NCI-H2227 (cell line): ENCODE data around the gene DNAJC18.
"Not testable (repeated sequence)": the region's sequence is repeated elsewhere in the genome, so short reads cannot be mapped to it uniquely, and the experiment has no call there.

Experiments
- DNase-seq: peaks from one replicate; lab custom pipeline; 2025; ENCODE audit not compliant: unreplicated experiment; lab: John Stamatoyannopoulos, UW

DNAJC18 gene

DNA sequence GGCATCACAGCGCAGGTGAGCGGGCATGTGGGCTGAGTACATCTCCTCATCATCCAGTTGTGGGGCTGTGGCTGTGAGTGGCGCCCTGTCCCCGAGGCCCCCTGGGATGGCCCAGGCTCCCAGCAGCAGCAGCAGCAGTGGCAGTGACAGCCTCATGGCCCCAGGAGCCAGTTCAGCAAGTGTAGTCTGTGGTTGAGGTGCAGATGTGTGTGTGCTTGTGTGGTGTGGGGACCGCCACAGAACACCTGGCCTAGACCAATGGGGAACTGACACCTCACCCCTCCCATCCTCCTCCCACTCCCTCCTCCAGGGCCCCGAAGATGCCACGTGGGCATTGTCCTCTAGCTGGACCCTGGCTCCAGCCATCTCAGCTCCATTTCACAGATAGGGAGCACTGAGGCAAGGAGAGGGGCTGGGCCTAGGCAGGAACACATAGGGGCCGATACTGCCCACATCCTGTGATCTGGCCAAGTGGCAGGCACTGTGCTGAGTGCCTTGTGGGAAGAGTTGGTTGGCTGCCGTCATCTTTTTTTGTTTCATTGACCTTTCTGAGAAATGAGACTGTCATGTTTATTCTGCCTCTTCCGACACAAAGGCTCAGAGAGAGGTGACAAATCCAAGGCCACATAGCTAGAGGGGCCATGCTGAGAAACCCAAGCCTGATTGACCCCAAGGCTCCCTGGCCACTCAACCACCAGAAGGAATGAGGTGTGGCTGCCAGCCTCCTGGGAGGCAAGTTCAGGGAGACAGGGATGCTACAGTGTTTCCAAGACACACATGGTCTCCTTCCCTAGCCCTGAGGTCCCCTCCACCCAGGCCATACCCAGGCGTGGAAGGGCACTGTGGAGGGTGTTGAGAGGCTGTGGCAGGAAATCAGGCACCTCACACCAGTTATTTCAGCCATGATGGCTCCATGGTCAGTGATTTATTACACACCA lies 49.4 kb downstream of the DNAJC18 start, which contains the start of gene MZB1:
Gene MZB1 (minus strand): TSS at position 213 of the 938 bp plus-strand sequence. CDS start 57 bp downstream, at position 156.
- DNase-seq = no peak

DNA sequence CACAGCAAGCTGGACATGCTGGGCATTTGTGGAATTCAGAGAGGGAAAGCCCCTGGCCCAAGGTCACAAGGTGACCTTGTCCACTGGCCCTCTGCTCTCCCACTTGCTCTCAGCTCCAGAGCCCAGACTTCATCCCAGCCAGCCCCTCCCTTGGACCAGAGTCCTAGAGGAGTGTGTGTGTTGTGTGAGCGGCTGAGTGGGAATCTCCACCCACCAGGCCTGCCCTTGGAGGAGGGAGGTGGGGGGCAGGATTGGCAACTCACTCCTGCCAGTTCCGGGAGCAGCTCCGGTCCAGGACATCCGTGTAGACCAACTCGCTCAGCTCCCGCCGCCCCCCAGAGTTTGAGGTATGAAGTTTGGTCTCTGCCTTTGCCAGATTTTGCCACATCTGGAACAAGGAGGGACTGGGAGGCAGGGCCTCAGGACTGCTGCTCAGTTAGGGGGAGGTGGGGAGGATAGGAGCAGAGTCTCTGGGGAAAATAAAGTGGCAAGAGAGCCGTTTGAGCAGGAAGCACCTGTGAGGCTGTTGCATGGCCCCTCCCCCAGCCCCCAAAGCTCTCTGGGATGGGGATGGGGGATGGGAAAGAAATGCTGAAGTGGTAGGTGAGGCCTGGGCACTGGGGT lies 51.0 kb downstream of the DNAJC18 start:
- no peak for DNase-seq

GRCh38 chr5:139387611-139388197 lies 51.6 kb downstream of the DNAJC18 start:
- DNase-seq = no peak

DNA sequence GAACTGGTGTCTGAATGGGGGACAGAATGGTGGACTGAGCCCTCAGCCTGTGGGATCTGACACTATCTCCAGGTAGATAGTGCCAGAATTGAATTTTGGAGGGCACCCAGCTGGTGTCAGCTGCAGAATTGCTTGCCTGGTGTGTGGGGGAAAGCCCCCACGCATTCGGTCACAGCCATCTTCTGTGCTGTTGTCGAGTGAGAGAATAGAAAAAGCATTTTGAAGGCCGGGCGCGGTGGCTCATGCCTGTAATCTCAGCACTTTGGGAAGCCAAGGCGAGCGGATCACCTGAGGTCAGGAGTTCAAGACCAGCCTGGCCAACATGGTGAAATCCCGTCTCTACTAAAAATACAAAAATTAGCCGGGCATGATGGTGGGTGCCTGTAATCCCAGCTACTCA lies 52.4 kb downstream of the DNAJC18 start:
- DNase-seq = not testable (repeated sequence)

- DNase-seq = no peak
These were observed 53.3 kb downstream of the DNAJC18 start for GRCh38 chr5:139386050-139386438.

DNA sequence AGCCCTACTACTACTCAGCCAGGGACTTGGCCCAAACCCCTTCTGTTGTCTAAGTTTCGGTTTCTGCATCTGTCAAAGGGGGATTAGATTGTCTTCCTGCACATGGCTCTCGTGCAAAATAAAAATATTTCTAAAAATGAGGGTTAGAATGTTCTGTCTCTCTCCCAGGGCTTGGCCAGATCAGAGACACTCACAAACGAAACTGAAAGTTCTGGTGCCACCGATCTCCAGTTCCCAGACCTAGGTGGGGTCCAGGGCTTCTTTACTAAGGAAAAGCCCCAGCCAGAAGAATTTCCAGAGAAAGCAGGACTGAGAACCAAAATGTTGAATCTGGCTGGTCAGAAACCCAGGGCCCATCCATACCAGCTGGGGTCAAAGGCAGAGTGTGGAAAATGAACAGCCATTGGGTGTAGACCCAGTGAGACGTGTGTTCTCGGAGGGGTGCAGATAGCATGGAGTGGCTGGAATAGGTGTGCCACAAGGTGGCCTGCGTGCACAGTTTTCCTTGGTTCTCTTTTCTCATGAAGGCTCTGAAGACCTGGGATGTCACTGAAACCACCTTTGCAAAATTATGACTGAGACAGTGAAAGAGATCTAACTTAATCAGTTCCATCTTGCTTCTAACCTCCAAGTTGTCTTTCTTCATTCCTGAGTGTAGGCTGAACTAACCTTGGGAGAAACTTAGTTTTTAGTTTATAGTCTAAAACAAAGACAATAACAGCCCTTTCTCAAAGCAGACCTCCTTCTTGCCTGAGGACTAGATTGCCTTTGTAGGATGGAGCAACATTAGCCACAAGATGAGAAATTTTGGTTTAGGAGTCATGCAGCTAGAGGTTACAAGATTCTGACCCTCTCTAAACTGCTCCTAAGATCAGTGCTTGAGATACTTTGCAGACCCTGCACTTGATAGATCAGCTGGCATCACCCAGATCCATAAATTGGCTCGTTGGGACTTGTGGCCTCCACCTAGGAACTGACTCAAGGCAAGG lies 54.0 kb downstream of the DNAJC18 start:
- no peak for DNase-seq

- no peak for DNase-seq
These were observed 54.7 kb downstream of the DNAJC18 start for GRCh38 chr5:139384591-139385051.

DNA sequence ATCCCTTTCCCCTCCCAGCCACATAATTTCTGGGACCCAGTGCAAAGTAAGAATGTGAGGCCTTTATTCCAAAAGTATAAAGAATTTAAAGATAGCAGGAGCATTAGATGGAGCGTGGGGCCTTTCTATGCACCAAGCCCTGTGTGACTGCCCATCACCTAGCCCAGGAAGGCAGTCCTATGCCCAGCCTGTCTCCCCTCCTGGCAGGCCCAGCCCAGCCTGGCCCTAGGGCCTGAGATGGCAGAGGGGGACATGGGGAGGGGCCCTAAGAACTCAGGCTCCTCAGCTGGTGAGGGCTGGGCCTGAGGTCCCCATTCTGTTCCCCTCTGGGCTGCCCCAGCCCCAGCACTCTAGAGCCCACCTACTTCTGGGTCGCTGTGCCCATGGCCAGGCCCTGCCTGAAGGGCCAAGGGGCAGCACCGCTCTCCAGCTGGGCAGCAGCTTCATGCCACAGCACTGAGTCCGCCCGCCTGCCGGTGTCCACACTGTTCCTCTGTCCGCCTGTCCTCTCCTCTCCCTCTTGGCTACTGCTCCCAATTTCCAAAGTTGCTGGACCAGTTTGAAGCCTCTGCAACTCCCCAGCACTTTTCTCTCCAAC lies 55.2 kb downstream of the DNAJC18 start:
- no peak for DNase-seq

GRCh38 chr5:139383275-139383992 lies 55.9 kb downstream of the DNAJC18 start, which contains the start of gene SLC23A1:
Gene SLC23A1, minus strand, starts transcription at chr5:139383297. Its CDS starts 44 bp downstream, at chr5:139383253.
- DNase-seq = no peak

- no peak for DNase-seq
These were observed 56.5 kb downstream of the DNAJC18 start for GRCh38 chr5:139382807-139383206.

DNA sequence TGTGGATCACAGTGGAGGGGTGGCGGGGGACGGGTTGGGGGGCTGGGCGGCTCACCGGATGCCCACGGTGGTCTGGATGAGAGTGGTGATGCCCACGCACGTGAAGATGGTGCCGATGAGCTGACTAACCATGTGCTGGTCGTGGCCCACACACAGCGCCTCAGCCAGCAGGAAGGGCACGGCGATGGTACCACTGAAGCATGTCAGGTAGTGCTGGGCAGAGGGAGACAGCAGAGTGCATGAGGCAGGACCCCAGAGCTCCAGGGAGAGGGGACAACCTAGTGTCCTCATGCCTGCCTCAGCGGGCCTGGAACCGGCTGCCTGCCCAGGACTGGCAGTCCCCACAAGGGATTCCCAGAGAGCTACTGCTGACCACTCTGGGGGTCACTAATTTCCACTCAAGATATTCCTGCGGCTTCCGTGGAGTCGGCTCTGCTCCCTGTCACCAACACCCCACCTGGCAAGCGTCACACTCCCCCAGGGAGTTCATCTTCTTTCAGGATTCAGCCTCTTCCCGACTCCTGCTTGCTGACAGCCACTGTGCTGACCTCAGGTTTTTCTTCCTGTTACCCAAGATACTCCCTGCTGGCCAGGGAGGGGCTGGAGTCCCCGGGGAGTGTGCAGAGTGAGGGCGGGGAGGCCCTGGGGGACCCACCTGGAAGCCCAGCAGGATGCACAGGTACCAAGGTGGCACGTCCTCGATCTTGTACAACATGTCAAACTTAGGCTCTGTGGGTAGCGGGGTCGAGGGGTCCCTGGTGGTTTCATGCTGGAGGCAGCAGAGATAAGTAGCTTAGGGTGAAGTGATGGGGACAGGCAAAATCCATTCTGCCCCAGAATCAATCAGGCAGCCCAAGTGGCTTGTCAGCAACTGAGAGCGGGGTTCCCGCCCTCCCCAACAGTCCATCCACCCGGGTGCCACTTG lies 57.2 kb downstream of the DNAJC18 start:
- DNase-seq = no peak

- no peak for DNase-seq
These were observed 59.5 kb downstream of the DNAJC18 start for GRCh38 chr5:139379626-139380449.

DNA sequence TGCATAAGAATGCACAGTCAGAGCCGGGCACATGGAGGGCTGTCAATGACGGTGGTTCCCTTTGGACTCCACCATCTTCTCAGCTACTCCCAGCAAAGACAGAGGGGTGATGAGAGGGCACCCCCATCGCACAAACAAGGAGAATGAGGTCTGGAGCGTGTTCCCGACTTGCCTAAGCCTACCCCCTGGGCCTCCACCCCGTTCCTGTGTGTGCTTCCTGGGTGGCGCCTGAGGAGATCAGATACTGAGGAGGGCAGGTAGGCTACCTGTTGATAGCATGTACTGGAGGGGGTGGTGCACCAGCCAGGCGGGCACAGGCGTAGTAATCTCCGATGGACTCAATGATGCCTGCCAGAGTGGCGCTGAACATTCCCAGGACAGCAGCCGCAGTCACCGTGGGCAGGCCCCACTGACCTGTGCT lies 60.4 kb downstream of the DNAJC18 start:
- DNase-seq = no peak

GRCh38 chr5:139378101-139378825 lies 61.1 kb downstream of the DNAJC18 start:
- DNase-seq = no peak

DNA sequence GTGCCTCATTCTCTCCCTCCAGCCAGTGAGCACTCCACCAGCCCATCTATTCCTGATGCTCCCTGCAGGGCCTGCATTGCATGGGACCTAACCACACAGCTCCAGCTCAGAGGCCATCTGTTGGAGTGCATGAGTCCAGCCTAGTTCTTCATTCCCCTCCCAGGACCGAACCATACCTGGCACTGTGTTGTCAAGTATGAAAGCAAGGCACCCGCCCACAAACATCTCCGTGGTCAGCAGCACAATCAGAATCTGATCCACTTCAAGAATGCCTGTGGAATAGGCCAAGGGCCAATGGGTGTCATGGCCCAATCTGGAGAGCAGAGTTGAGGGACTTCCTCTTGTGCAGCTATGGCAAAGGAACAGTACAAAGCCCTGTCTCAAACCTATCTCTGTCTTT lies 62.1 kb downstream of the DNAJC18 start:
- DNase-seq = no peak

DNA sequence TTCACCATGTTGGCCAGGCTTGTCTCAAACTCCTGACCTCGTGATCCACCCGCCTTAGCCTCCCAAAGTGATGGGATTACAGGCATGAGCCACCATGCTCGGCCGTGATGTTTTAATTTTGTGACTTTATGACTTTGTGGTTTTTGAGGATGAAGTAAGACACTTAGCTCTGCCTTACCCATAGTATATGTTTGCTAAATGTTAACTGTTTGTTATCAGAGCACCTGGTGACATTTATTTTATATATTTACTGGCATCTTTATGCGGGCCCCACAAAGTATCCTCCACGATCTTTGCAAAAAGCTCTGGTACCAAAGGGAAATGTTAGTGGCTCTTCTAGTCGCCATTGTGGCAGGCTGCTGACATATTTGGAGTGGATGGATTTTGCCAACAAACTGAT lies 63.0 kb downstream of the DNAJC18 start:
- DNase-seq = no peak

- no peak for DNase-seq
These were observed 64.4 kb downstream of the DNAJC18 start for GRCh38 chr5:139374909-139375308.
